A549 (cell line): ENCODE results near the gene ZXDC. TPM values are rescaled to one million over a fixed set of nuclear protein-coding genes. Genes with fewer than 3 reads are reported as not detected.

Experiments used
- ATAC-seq, 2 experiments: fragments of 200-7000 bp in 1 of 2; fragments of >200 bp in 1 of 2; cut with Nextera tagmentation in 1 of 2; cut with Tn5 transposase in 1 of 2; 3 replicates each; pipeline versions ENCODE4 v1.8.0 to v1.9.1; 2018 to 2020; ENCODE audit warnings: mild to moderate bottlenecking in 1 of 2, moderate library complexity in 1 of 2
- CTCF ChIA-PET: fragments of 300-600 bp; sonication (Branson Sonifier 250); formaldehyde crosslinking; extraction: SDS; loops from one replicate; lab custom pipeline; 2021; ENCODE audit warnings: antibody characterized with exemption, inconsistent platforms; lab: Yijun Ruan, JAX
- POLR2A ChIA-PET: fragments of 350-600 bp; formaldehyde crosslinking; extraction: SDS; loops from one replicate; lab custom pipeline; 2021; ENCODE audit warnings: antibody characterized with exemption, inconsistent platforms; lab: Yijun Ruan, JAX
- DNase-seq, 2 experiments: peaks; one replicate each; pipeline versions ENCODE4 v3.0.0 to v3.0.0-alpha.2; 2011 to 2016; ENCODE audit warnings: low read depth in 1 of 2, low spot score in 1 of 2
- FAIRE-seq: peaks from 2 replicates; lab custom pipeline; 2011; peaks lifted over from hg19 to GRCh38; lab: Jason Lieb, UNC
- H3K27ac ChIP-seq, 2 experiments: fragments of >200 bp; sonication (Bioruptor Twin); formaldehyde crosslinking; 3 replicates each; pipeline ENCODE4 v1.5.1; 2016 to 2017
- H3K4me1 ChIP-seq: fragments of >200 bp; sonication (Bioruptor Twin); formaldehyde crosslinking; 3 replicates; pipeline ENCODE4 v1.6.1; 2016
- H3K4me2 ChIP-seq: fragments of >200 bp; sonication (Bioruptor Twin); formaldehyde crosslinking; 3 replicates; pipeline ENCODE4 v1.6.1; 2016
- H3K4me3 ChIP-seq: fragments of >200 bp; sonication (Bioruptor Twin); formaldehyde crosslinking; 3 replicates; pipeline ENCODE4 v1.5.1; 2016
- H3K9me3 ChIP-seq: fragments of >200 bp; sonication (Bioruptor Twin); formaldehyde crosslinking; 3 replicates; pipeline ENCODE4 v1.6.1; 2016
- CBX2 ChIP-seq: fragments of 200-600 bp; sonication (generic); IDR thresholded peaks from 2 replicates; pipeline ENCODE4 v1.6.1; 2016; ENCODE audit warnings: low read depth, mild to moderate bottlenecking, borderline replicate concordance
- CHD2 ChIP-seq: fragments of 150-350 bp; IDR thresholded peaks from 2 replicates; pipeline ENCODE4 v1.6.1; 2014; ENCODE audit warnings: low read length; ENCODE audit not compliant: partially characterized antibody
- EHMT2 ChIP-seq: fragments of 200-600 bp; sonication (generic); IDR thresholded peaks from 2 replicates; pipeline ENCODE4 v1.6.1; 2016; ENCODE audit warnings: antibody characterized with exemption, low read depth, mild to moderate bottlenecking, moderate library complexity
- ELK1 ChIP-seq: fragments of 150-350 bp; IDR thresholded peaks from 2 replicates; pipeline ENCODE4 v1.6.1; 2014; ENCODE audit warnings: low read depth, mild to moderate bottlenecking, low read length
- EP300 ChIP-seq, 2 experiments: fragments of >200 bp; sonication (Bioruptor Twin); formaldehyde crosslinking; IDR thresholded peaks; 2 replicates in 1 of 2; 3 replicates in 1 of 2; pipeline ENCODE4 v1.6.1; 2016 to 2017
- ESRRA ChIP-seq: fragments of 150-350 bp; IDR thresholded peaks from 2 replicates; pipeline ENCODE4 v1.6.1; 2014; ENCODE audit warnings: mild to moderate bottlenecking, low read length, borderline replicate concordance
- FOSL2 ChIP-seq, 2 experiments: fragments of 450-650 bp in 1 of 2; fragments of >200 bp in 1 of 2; sonication (Bioruptor Twin) in 1 of 2; formaldehyde crosslinking; IDR thresholded peaks; 2 replicates each; pipeline versions ENCODE4 v1.5.0 to v1.6.1; 2016 to 2020; ENCODE audit warnings: mild to moderate bottlenecking in 1 of 2, moderate library complexity in 1 of 2
- GATA3 ChIP-seq: IDR thresholded peaks from 2 replicates; pipeline ENCODE4 v1.6.1; 2012; ENCODE audit warnings: borderline replicate concordance
- HES2 ChIP-seq: fragments of >200 bp; sonication (Bioruptor Twin); formaldehyde crosslinking; IDR thresholded peaks from 2 replicates; pipeline ENCODE4 v1.6.1; 2016
- HOXB5 ChIP-seq: fragments of 250-450 bp; sonication (Bioruptor Pico); IDR thresholded peaks from 2 replicates; pipeline ENCODE4 v1.5.0; 2020; ENCODE audit warnings: mild to moderate bottlenecking, moderate library complexity
- JUNB ChIP-seq: fragments of >200 bp; sonication (Bioruptor Twin); formaldehyde crosslinking; IDR thresholded peaks from 2 replicates; pipeline ENCODE4 v1.6.1; 2016
- MYC ChIP-seq: IDR thresholded peaks from 2 replicates; pipeline ENCODE4 v1.6.1; 2012; ENCODE audit warnings: mild to moderate bottlenecking, inconsistent platforms, low read length, improper control_type of control experiment, borderline replicate concordance
- NR3C1 ChIP-seq: fragments of >200 bp; sonication (Bioruptor Twin); formaldehyde crosslinking; IDR thresholded peaks from 3 replicates; pipeline ENCODE4 v1.6.1; 2017
- POLR2A ChIP-seq: IDR thresholded peaks from 2 replicates; pipeline ENCODE4 v1.6.1; 2012; ENCODE audit warnings: mild to moderate bottlenecking, low read length
- POLR2AphosphoS2 ChIP-seq: conservative IDR thresholded peaks from 2 replicates; pipeline ENCODE4 v1.6.1; 2012; ENCODE audit warnings: low read length, improper control_type of control experiment, inconsistent platforms
- RCOR1 ChIP-seq: fragments of 150-350 bp; IDR thresholded peaks from 2 replicates; pipeline ENCODE4 v1.6.1; 2014; ENCODE audit warnings: antibody characterized with exemption, low read length, low read depth
- REST ChIP-seq: fragments of 200-600 bp; sonication (generic); IDR thresholded peaks from 2 replicates; pipeline ENCODE4 v1.6.1; 2016; ENCODE audit warnings: antibody characterized with exemption, mild to moderate bottlenecking, moderate library complexity
- RNF2 ChIP-seq: fragments of 200-600 bp; sonication (generic); IDR thresholded peaks from 2 replicates; pipeline ENCODE4 v1.6.1; 2016; ENCODE audit warnings: low read depth, mild to moderate bottlenecking, antibody characterized with exemption, moderate library complexity, borderline replicate concordance
- TFCP2L1 ChIP-seq: fragments of 250-450 bp; sonication (Bioruptor Pico); IDR thresholded peaks from 2 replicates; pipeline ENCODE4 v1.5.0; 2021; ENCODE audit warnings: mild to moderate bottlenecking
- ZFP36 ChIP-seq: fragments of 450-650 bp; IDR thresholded peaks from 2 replicates; pipeline ENCODE4 v1.6.1; 2014; ENCODE audit warnings: borderline replicate concordance; ENCODE audit not compliant: partially characterized antibody
- ZNF302 ChIP-seq: fragments of 250-450 bp; sonication (Bioruptor Pico); IDR thresholded peaks from 2 replicates; pipeline ENCODE4 v1.9.0; 2021; ENCODE audit warnings: inconsistent platforms, mild to moderate bottlenecking, moderate library complexity
- WGBS: methylation state at CpG from one replicate; pipeline ENCODE4 v1.1.6; 2017; ENCODE audit errors: missing lambda C conversion rate; 5-methylcytosine and 5-hydroxymethylcytosine counted together
- polyA plus RNA-seq, 4 experiments: library from polyadenylated mRNA; depleted of rRNA in 3 of 4; stranded (reverse); fragments of >200 nt; fragmentation: RNase III in 1 of 4; extraction: RNeasy Plus Mini Kit Qiagen cat#74134 plus additional on column Dnase treatment in 1 of 4; gene quantifications; 2 replicates in 3 of 4; 3 replicates in 1 of 4; pipeline ENCODE4 v1.2.3, GENCODE V29; 2011 to 2017
- TF ChIP-seq, protein P1 (sequence below): fragments of >200 bp; sonication (Bioruptor Twin); formaldehyde crosslinking; IDR thresholded peaks from 3 replicates; pipeline ENCODE4 v1.5.1; 2016

Gene ZXDC
- polyA plus RNA-seq, 2 of the 4 experiments (the other 2 are of a cell fraction), result 6.0 to 8.5 TPM

DNA sequence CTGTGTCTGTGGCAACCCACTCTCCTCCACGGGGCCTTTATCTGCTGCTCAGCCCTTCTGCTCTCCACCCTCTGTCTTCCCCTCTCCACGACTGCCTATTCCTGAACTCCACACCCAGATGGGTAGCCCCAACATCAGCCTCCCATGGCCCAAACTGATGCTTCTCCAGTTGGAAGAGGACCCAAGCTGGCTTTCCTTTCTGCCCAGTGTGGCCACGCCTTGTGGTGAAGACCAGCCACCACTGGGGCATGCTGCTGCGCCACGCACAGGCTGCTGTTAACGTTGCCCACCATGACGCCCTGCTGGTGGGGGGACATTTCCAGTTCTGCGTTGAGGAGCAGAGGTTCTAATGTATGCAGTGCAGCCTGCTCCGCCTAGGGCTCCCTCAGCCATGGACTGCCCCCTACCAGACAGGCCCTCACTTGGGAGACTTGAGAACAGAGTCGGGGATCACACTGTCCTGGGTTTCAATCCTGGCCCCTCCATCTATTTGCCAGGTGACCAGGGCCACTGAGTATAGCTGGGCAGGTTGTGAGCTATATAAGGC, 54.0 kb downstream of the ZXDC start:
- ChIA-PET POLR2A (no interaction called here), CTCF (no interaction called here)
- H3K4me1 ChIP-seq, result no peaks in the 10 kb centered on the region
- no peak for DNase-seq
- no peak overlapping the region for H3K4me2 ChIP-seq
- ATAC-seq, result no peak
- H3K9me3 ChIP-seq, result peaks cover 3% of the 10 kb centered on the region; the same call in 1 of the 3 replicates
- no peak for FAIRE-seq
- no peak overlapping the region for H3K27ac ChIP-seq
- H3K4me3 ChIP-seq, result no peak overlapping the region
- no peak for TF ChIP-seq TFCP2L1 (CRISPR knock-in tag)
- TF ChIP-seq, protein P1, sequence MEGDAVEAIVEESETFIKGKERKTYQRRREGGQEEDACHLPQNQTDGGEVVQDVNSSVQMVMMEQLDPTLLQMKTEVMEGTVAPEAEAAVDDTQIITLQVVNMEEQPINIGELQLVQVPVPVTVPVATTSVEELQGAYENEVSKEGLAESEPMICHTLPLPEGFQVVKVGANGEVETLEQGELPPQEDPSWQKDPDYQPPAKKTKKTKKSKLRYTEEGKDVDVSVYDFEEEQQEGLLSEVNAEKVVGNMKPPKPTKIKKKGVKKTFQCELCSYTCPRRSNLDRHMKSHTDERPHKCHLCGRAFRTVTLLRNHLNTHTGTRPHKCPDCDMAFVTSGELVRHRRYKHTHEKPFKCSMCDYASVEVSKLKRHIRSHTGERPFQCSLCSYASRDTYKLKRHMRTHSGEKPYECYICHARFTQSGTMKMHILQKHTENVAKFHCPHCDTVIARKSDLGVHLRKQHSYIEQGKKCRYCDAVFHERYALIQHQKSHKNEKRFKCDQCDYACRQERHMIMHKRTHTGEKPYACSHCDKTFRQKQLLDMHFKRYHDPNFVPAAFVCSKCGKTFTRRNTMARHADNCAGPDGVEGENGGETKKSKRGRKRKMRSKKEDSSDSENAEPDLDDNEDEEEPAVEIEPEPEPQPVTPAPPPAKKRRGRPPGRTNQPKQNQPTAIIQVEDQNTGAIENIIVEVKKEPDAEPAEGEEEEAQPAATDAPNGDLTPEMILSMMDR, result no peak
- no peak for TF ChIP-seq EP300 (IDR thresholded peaks at IDR 0.05)
- TF ChIP-seq POLR2AphosphoS2, result no peak
- TF ChIP-seq POLR2A, result no peak
- no peak for TF ChIP-seq HES2
- TF ChIP-seq ZFP36, result no peak
- TF ChIP-seq NR3C1, result no peak
- no peak for TF ChIP-seq ELK1
- no peak for TF ChIP-seq ZNF302 (CRISPR knock-in tag)
- no peak for TF ChIP-seq CHD2
- WGBS, result 64% methylated on average over 3 of the region's 10 CpGs

GRCh38 chr3:126419886-126420786, 55.6 kb downstream of the ZXDC start:
- Histone ChIP-seq H3K9me3 (no peaks in the 10 kb centered on the region), H3K4me1 (no peaks in the 10 kb centered on the region), H3K4me2 (no peak overlapping the region), H3K4me3 (no peak overlapping the region), H3K27ac (no peak overlapping the region)
- ATAC-seq (no peak), FAIRE-seq (no peak), DNase-seq (no peak)
- no peak for TF ChIP-seq POLR2A
- no peak for TF ChIP-seq MYC
- TF ChIP-seq CBX2, result no peak
- TF ChIP-seq ZFP36, result no peak
- TF ChIP-seq FOSL2 (IDR thresholded peaks at IDR 0.05), result no peak
- TF ChIP-seq FOSL2 (CRISPR knock-in tag; IDR thresholded peaks at IDR 0.05), result no peak
- no peak for TF ChIP-seq JUNB
- no peak for TF ChIP-seq NR3C1
- TF ChIP-seq GATA3, result no peak
- TF ChIP-seq ESRRA, result no peak
- TF ChIP-seq EHMT2, result no peak
- TF ChIP-seq REST, result no peak
- no peak for TF ChIP-seq HOXB5
- TF ChIP-seq RCOR1, result no peak
- TF ChIP-seq RNF2, result no peak
- ChIA-PET POLR2A (no interaction called here), CTCF (no interaction called here)
- 78% methylated on average over 7 of the region's 22 CpGs for WGBS
